Esophagus muscularis mucosa (tissue), 4 donors: ENCODE data around the gene SLC26A9.

Experiments
- EP300 ChIP-seq: sonication (generic); formaldehyde crosslinking; IDR thresholded peaks from one replicate; pipeline ENCODE4 v1.6.1; 2017; ENCODE audit warnings: antibody characterized with exemption
- POLR2A ChIP-seq: fragments of 450-650 bp; IDR thresholded peaks from one replicate; pipeline ENCODE4 v1.6.1; 2017; ENCODE audit warnings: antibody characterized with exemption, moderate library complexity, mild to moderate bottlenecking, low read depth
- TF ChIP-seq, protein P1 (sequence below), 3 experiments: fragments of 200-600 bp in 2 of 3; fragments of 450-650 bp in 1 of 3; sonication (generic) in 2 of 3; IDR thresholded peaks; one replicate each; pipeline ENCODE4 v1.5.1; 2017 to 2019; ENCODE audit warnings: antibody characterized with exemption in 3 of 3, mild to moderate bottlenecking in 2 of 3, moderate library complexity in 1 of 3

- TF ChIP-seq, protein P1, sequence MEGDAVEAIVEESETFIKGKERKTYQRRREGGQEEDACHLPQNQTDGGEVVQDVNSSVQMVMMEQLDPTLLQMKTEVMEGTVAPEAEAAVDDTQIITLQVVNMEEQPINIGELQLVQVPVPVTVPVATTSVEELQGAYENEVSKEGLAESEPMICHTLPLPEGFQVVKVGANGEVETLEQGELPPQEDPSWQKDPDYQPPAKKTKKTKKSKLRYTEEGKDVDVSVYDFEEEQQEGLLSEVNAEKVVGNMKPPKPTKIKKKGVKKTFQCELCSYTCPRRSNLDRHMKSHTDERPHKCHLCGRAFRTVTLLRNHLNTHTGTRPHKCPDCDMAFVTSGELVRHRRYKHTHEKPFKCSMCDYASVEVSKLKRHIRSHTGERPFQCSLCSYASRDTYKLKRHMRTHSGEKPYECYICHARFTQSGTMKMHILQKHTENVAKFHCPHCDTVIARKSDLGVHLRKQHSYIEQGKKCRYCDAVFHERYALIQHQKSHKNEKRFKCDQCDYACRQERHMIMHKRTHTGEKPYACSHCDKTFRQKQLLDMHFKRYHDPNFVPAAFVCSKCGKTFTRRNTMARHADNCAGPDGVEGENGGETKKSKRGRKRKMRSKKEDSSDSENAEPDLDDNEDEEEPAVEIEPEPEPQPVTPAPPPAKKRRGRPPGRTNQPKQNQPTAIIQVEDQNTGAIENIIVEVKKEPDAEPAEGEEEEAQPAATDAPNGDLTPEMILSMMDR (IDR thresholded peaks at IDR 0.05) = no peak
- TF ChIP-seq POLR2A (no peak), EP300 (no peak)
These were observed 3.8 kb upstream of the SLC26A9 start for GRCh38 chr1:205947024-205947423.
